Prostate gland (tissue), 2 donors: ENCODE results near the gene AQP10.

Experiments used
- CTCF ChIP-seq, 4 experiments: fragments of 200-600 bp in 2 of 4; fragments of 450-650 bp in 2 of 4; sonication (generic) in 2 of 4; IDR thresholded peaks; 1 replicate in 3 of 4; 2 replicates in 1 of 4; pipeline ENCODE4 v1.5.1; 2016 to 2019; ENCODE audit warnings: antibody characterized with exemption in 4 of 4, mild to moderate bottlenecking in 2 of 4, moderate library complexity in 2 of 4
- POLR2A ChIP-seq: fragments of 450-650 bp; IDR thresholded peaks from one replicate; pipeline ENCODE4 v1.6.1; 2016; ENCODE audit warnings: antibody characterized with exemption, mild to moderate bottlenecking
- POLR2AphosphoS5 ChIP-seq: sonication (generic); formaldehyde crosslinking; IDR thresholded peaks from one replicate; pipeline ENCODE4 v1.6.1; 2017; ENCODE audit warnings: antibody characterized with exemption

- TF ChIP-seq POLR2AphosphoS5 (no peak), POLR2A (no peak), CTCF (IDR thresholded peaks at IDR 0.05) (peak; percentile 44 to 71 (median 50))
These were observed 5.0 kb downstream of the AQP10 start for GRCh38 chr1:154325583-154326545.
